Activated CD4-positive, alpha-beta T cell treated with anti-CD3 and anti-CD28 coated beads, Interleukin-2, Interleukin-4, amounts not matched to agents 100 ng/mL and 50 ng/mL, durations not matched to agents 16 hours and 8 hours (primary cell): ENCODE data around the gene LRP1.

Source experiments
- DNase-seq: peaks from one replicate; pipeline ENCODE4 v3.0.0-alpha.2; 2020; ENCODE audit warnings: low spot score

The LRP1 gene

DNA sequence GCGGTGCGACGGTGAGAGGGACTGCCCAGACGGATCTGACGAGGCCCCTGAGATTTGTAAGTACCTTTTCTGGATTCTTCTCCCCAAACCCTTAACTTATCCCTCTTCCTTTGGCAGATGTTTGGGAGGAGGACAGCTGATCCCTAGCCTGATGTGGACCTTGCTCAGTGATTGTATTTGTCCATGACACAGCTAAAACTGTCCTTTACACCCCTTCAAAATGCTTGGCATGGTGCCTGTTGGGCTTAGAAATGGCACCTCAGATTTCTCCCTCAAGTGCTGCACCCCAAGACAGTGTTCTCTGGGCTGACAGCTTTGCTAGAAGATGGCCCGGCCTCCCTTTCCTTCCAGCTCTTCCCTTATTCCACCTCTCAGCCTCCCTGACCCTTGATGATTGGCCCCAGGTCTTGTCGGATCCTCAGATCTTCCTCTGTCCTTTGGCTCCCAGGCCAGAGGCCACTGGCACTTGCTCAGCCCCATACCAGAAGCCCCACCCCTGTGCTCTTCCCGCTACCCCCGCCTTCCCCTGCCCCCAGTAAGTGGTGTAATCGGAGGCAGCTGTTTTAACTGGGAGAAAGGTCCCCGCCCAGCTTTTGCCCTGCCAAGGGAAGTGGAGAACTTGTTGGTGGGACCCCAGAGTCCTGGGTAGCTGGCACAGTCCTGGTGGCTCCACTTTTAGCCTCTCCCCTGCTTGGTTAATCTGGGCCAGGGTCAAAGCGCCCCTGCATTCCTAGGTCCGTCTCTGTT, 10.4 kb downstream of the LRP1 start:
- no peak for DNase-seq

GRCh38 chr12:57139796-57140649, 11.7 kb downstream of the LRP1 start:
- no peak for DNase-seq

DNA sequence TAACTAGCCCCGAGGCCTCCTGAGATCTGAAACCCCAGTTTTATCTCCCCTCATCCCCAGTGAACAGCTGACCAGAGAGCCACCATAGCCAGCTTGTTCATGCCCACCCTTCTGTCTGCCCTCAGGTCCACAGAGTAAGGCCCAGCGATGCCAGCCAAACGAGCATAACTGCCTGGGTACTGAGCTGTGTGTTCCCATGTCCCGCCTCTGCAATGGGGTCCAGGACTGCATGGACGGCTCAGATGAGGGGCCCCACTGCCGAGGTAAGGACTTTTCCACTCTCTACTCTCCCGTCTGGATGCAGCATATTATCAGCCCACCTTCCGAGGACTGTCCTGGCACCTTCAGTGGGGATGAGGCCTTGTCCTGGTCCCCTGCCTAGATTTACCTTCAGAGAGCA, 13.0 kb downstream of the LRP1 start:
- no peak for DNase-seq

GRCh38 chr12:57142121-57142520, 13.8 kb downstream of the LRP1 start:
- DNase-seq: no peak

GRCh38 chr12:57142727-57143126, 14.4 kb downstream of the LRP1 start:
- no peak for DNase-seq

DNA sequence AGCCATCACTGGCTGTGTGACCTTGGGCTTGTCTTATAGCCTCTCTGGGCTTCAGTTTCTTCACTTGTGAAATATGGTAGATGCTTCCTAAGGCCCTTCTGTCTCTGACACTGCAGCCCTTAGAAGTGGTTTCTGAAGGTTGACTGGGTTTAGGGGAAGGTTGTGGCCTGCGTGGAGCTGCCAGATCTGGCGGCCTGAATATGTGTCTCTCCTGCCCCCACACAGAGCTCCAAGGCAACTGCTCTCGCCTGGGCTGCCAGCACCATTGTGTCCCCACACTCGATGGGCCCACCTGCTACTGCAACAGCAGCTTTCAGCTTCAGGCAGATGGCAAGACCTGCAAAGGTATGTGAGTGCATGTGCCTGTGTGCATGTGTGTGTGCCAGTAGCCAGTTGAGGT, 15.2 kb downstream of the LRP1 start:
- DNase-seq: no peak

GRCh38 chr12:57145460-57146059, 17.3 kb downstream of the LRP1 start:
- no peak for DNase-seq

DNA sequence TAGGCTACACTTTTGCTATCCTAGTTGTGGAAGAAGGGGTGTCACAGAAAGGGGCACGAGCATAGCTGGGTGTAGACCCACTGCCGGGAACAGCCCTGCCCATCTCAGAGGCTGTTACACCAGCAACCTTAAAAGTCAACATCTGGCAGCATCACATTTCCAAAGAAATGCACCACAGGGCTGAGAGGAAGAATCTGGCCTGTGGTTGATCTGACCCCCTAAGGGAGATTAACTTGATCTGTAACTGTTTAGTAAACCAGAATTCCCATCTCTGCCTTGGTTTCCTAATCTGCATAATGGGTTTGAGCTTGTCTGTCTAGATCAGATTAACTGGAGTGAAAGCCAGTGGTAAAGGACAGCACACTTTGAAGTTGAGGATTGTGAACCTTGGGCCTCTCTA, 17.8 kb downstream of the LRP1 start:
- DNase-seq: no peak

- DNase-seq: no peak
Observed at GRCh38 chr12:57146961-57147944, 19.0 kb downstream of the LRP1 start, which contains the start of gene LRP1-AS. Gene LRP1-AS, minus strand, starts transcription at chr12:57147619.

DNA sequence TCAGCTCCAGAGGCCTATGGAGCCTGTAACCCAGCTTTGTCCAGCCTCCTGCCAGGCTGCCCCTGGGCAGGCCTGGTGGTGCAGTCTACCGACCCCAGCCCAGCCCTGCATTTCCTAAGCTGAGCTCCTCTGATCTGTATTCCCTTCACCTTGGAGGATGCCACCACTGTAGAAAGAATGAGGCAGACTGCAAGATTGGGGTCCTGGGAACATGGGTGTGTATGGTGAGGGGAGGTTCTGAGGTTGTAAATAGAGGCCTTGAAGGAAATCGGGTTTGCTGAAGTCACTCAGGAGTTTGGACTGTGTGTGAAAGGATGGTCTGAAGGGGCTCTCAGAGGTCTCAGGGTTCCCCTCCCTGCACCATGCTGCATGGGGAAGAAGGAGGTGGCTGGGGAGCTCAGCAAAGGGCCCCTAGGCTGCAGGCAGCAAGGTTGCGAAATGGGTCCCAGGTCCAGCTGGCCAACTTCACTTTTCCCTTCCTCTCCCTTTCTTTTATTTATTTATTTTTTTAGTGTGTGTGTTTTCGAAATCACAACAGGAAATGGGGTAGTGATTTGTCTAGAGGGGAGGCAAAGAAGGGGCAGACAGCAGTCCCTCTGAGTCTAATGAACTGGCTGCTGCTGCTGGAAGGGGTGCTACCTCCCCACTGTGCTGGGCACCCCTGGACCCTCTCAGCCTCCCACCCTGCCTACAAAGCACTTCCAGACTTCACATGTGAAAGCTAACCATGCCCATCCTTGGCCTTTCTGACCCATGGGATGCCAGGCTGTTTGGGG, 20.4 kb downstream of the LRP1 start:
- no peak for DNase-seq

DNA sequence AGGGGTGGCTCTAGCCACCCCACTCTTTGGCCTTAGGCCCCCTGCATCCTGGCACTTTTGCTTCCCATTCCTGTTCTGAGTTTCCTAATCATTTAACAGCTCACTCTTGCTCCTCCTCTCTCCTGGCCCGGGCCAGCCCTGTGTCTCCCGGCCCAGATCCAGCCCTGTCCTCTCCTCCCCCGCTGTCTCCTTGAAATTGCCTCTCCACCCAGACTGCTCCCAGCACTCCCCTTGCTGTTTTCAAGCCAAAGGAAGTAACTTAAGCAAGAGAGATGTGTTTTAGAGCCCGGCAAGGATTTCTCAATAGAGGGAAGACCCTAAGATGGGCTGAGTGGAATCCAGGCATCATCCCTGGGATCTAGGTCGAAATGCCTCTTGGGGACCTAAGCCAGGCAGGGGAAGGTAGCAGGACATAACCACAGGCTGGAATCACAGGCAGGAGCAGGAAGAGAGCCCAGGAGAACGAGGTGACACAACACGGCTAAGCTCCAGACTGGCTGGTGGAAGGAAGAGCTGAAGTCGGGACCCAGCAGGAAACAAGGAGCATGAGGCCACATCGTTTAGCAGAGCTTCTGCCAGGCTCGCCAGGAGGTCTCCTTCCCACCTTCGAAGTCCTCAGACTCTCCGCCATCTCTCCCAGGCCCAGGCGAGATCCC, 21.1 kb downstream of the LRP1 start:
- no peak for DNase-seq

GRCh38 chr12:57150400-57151000, 22.2 kb downstream of the LRP1 start:
- DNase-seq: no peak

DNA sequence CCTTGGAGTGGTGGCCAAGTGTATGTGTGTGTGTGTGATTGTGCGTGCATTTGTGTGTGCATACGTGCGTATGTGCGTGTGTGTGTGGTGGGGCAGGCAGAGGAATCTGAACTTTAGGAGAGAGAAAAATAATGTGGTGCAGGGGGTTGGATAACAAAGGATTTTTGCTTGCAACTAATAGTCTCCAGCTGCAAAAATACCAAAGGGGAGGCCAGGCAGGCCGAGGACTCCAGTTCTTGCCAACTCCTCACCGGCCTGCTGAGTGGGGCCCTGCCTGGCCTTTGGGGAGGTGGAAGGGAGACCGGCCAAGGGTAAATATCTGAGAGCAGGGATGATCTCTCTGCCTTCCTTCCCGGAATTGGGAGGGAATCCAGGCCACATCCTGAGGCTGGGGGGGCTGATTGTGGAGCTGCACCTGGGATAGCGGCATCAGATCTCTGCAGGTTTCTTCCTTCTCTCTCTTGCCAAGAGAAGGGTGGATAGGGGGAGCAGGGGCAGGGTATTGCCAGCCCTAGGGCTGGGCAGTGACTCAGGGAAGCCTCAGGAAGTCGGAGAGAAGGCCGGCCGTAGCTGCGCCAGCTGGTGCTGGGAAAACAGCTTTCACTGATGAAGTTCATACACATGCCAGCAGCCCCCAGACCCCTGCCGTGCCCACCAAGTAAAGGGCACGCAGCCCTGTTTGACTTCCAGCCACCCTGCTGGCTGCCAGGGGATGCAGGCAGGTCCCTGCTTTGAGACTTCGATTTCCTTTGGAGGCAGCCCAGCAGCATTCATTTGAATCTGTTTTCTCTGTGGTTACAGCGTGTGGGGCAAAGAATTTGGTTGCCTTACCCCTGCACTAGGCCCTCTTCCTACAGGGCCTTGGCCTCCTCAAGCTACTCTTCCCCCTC, 23.7 kb downstream of the LRP1 start:
- DNase-seq: no peak

- no peak for DNase-seq
Observed at GRCh38 chr12:57152639-57153038, 24.4 kb downstream of the LRP1 start.

GRCh38 chr12:57153415-57153997, 25.2 kb downstream of the LRP1 start:
- no peak for DNase-seq

GRCh38 chr12:57154076-57154475, 25.8 kb downstream of the LRP1 start:
- no peak for DNase-seq

- DNase-seq: no peak
Observed at GRCh38 chr12:57154804-57155434, 26.6 kb downstream of the LRP1 start.
